Spleen (tissue), 7 donors: ENCODE results near the gene ANKK1.

Source experiments
- POLR2A ChIP-seq, 3 donors: fragments of 450-650 bp; IDR thresholded peaks; one replicate each; pipeline ENCODE4 v1.5.1; 2017; ENCODE audit warnings: antibody characterized with exemption in 3 of 3, mild to moderate bottlenecking in 1 of 3
- POLR2AphosphoS5 ChIP-seq, 3 donors: sonication (generic); formaldehyde crosslinking; IDR thresholded peaks; one replicate each; pipeline ENCODE4 v1.5.1; 2017; ENCODE audit warnings: antibody characterized with exemption in 3 of 3
- TF ChIP-seq, protein P1 (sequence below), 11 experiments: fragments of 200-600 bp in 7 of 11; fragments of 450-650 bp in 4 of 11; sonication (generic) in 4 of 11; IDR thresholded peaks in 8 of 11; conservative IDR thresholded peaks in 3 of 11; 1 replicate in 7 of 11; 2 replicates in 4 of 11; pipeline versions ENCODE4 v1.4.0 to v1.8.0; 2016 to 2021; ENCODE audit warnings: antibody characterized with exemption in 11 of 11, inconsistent platforms in 4 of 11, mild to moderate bottlenecking in 1 of 11
- donor health status: DM: no; HTN: no; CAD: no; lungs with moderate emphysema.
- donor health status: DM: no; HTN: no; CAD: no.
- donor health status: DM: no; HTN: no; CAD: no.

DNA sequence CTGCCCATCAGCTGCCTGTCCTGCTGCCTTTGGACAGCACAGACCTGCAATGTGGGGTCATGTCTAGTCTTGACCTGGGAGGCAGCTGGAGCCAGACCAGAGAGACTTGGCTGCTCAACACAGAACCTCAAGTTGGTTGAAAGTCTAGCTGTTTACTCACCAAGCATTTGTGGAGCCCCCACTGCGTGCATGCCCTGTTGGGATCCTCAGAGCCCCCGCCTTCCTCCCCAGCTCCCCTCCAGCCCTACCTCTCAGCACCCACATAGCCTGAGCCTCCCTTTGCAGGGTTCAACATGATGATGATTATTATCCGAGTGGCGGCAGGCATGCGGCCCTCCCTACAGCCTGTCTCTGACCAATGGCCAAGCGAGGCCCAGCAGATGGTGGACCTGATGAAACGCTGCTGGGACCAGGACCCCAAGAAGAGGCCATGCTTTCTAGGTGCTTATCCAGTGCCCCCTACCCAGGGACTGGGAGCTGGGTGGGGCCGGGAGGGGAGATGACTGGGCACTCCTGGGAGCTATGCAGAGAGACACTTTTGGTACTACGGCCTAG is 8.3 kb downstream of the ANKK1 start:
- TF ChIP-seq, protein P1, sequence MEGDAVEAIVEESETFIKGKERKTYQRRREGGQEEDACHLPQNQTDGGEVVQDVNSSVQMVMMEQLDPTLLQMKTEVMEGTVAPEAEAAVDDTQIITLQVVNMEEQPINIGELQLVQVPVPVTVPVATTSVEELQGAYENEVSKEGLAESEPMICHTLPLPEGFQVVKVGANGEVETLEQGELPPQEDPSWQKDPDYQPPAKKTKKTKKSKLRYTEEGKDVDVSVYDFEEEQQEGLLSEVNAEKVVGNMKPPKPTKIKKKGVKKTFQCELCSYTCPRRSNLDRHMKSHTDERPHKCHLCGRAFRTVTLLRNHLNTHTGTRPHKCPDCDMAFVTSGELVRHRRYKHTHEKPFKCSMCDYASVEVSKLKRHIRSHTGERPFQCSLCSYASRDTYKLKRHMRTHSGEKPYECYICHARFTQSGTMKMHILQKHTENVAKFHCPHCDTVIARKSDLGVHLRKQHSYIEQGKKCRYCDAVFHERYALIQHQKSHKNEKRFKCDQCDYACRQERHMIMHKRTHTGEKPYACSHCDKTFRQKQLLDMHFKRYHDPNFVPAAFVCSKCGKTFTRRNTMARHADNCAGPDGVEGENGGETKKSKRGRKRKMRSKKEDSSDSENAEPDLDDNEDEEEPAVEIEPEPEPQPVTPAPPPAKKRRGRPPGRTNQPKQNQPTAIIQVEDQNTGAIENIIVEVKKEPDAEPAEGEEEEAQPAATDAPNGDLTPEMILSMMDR (IDR thresholded peaks at IDR 0.05 in 8 of 11, conservative IDR thresholded peaks at IDR 0.05 in 3 of 11): no peak
- TF ChIP-seq POLR2A (IDR thresholded peaks at IDR 0.05) (no peak), POLR2AphosphoS5 (IDR thresholded peaks at IDR 0.05) (no peak)
